Liver (tissue), 9 donors: ENCODE data around the gene GPR22. TPM values are rescaled to one million over a fixed set of nuclear protein-coding genes. Genes with fewer than 3 reads are reported as not detected.

Source experiments
- DNase-seq: peaks from one replicate; pipeline ENCODE4 v3.0.0-alpha.2; 2017; ENCODE audit warnings: low spot score
- H3K27ac ChIP-seq, 2 donors: one replicate each; pipeline ENCODE4 v1.7.0; 2013; ENCODE audit warnings: inconsistent platforms in 2 of 2, low read length in 2 of 2, control low read depth in 1 of 2, low read depth in 1 of 2, mild to moderate bottlenecking in 1 of 2
- H3K27me3 ChIP-seq, 4 donors: one replicate each; pipeline versions ENCODE4 v1.6.1 to v1.7.0; 2013; ENCODE audit warnings: low read length in 3 of 4, inconsistent platforms in 1 of 4, mild to moderate bottlenecking in 1 of 4, moderate library complexity in 1 of 4; ENCODE audit not compliant: control insufficient read depth in 4 of 4, insufficient read depth in 4 of 4
- H3K36me3 ChIP-seq, 4 donors: one replicate each; pipeline versions ENCODE4 v1.6.1 to v1.7.0; 2013; ENCODE audit warnings: low read length in 3 of 4, mild to moderate bottlenecking in 3 of 4, low read depth in 1 of 4, moderate library complexity in 1 of 4; ENCODE audit not compliant: control insufficient read depth in 4 of 4, insufficient read depth in 3 of 4
- H3K4me1 ChIP-seq, 4 donors: one replicate each; pipeline versions ENCODE4 v1.6.1 to v1.7.0; 2013; ENCODE audit warnings: low read length in 3 of 4, mild to moderate bottlenecking in 3 of 4, moderate library complexity in 1 of 4; ENCODE audit not compliant: control insufficient read depth in 4 of 4, insufficient read depth in 4 of 4
- H3K4me3 ChIP-seq, 3 donors: one replicate each; pipeline versions ENCODE4 v1.6.1 to v1.7.0; 2013; ENCODE audit warnings: low read length in 3 of 3, control low read depth in 1 of 3, low read depth in 1 of 3, mild to moderate bottlenecking in 1 of 3
- H3K9ac ChIP-seq, 2 donors: one replicate each; pipeline ENCODE4 v1.7.0; 2013; ENCODE audit warnings: low read length in 2 of 2, mild to moderate bottlenecking in 2 of 2, moderate library complexity in 2 of 2, control low read depth in 1 of 2, low read depth in 1 of 2
- H3K9me3 ChIP-seq, 4 donors: one replicate each; pipeline versions ENCODE4 v1.6.1 to v1.7.0; 2013; ENCODE audit warnings: low read length in 3 of 4; ENCODE audit not compliant: control insufficient read depth in 4 of 4
- ATF3 ChIP-seq: IDR thresholded peaks from 2 replicates; pipeline ENCODE4 v1.6.1; 2016; ENCODE audit warnings: antibody characterized with exemption
- CTCF ChIP-seq: fragments of 150-350 bp; IDR thresholded peaks from 2 replicates; pipeline ENCODE4 v1.5.1; 2017; ENCODE audit warnings: improper control_type of control experiment, low read depth, low read length; ENCODE audit not compliant: missing input control
- EGR1 ChIP-seq, 2 donors: IDR thresholded peaks; 2 replicates each; pipeline ENCODE4 v1.6.1; 2016 to 2018; ENCODE audit warnings: antibody characterized with exemption in 2 of 2, low read depth in 2 of 2
- FOXA1 ChIP-seq: IDR thresholded peaks from 2 replicates; pipeline ENCODE4 v1.6.1; 2016; ENCODE audit warnings: antibody characterized with exemption
- FOXA2 ChIP-seq: IDR thresholded peaks from 2 replicates; pipeline ENCODE4 v1.6.1; 2016; ENCODE audit warnings: antibody characterized with exemption
- GABPA ChIP-seq, 2 donors: IDR thresholded peaks in 1 of 2; conservative IDR thresholded peaks in 1 of 2; 2 replicates each; pipeline ENCODE4 v1.6.1; 2016; ENCODE audit warnings: antibody characterized with exemption in 2 of 2, mild to moderate bottlenecking in 1 of 2, moderate library complexity in 1 of 2
- HNF4A ChIP-seq, 2 donors: conservative IDR thresholded peaks; 2 replicates each; pipeline ENCODE4 v1.6.1; 2016; ENCODE audit warnings: antibody characterized with exemption in 2 of 2, mild to moderate bottlenecking in 2 of 2
- HNF4G ChIP-seq: IDR thresholded peaks from 2 replicates; pipeline ENCODE4 v1.6.1; 2016; ENCODE audit warnings: antibody characterized with exemption
- JUND ChIP-seq, 2 donors: IDR thresholded peaks; 2 replicates each; pipeline ENCODE4 v1.6.1; 2016; ENCODE audit warnings: antibody characterized with exemption in 2 of 2
- NR2F2 ChIP-seq: IDR thresholded peaks from 2 replicates; pipeline ENCODE4 v1.6.1; 2016; ENCODE audit warnings: antibody characterized with exemption
- RAD21 ChIP-seq, 2 donors: IDR thresholded peaks; 2 replicates each; pipeline ENCODE4 v1.6.1; 2016; ENCODE audit warnings: antibody characterized with exemption in 2 of 2, mild to moderate bottlenecking in 2 of 2
- REST ChIP-seq: IDR thresholded peaks from 2 replicates; pipeline ENCODE4 v1.6.1; 2016; ENCODE audit warnings: antibody characterized with exemption, mild to moderate bottlenecking
- RXRA ChIP-seq, 2 donors: IDR thresholded peaks; 2 replicates each; pipeline ENCODE4 v1.6.1; 2017 to 2018; ENCODE audit warnings: antibody characterized with exemption in 2 of 2, mild to moderate bottlenecking in 1 of 2
- SP1 ChIP-seq: IDR thresholded peaks from 2 replicates; pipeline ENCODE4 v1.6.1; 2018; ENCODE audit warnings: antibody characterized with exemption, mild to moderate bottlenecking
- TAF1 ChIP-seq: conservative IDR thresholded peaks from 2 replicates; pipeline ENCODE4 v1.6.1; 2016; ENCODE audit warnings: antibody characterized with exemption, mild to moderate bottlenecking
- YY1 ChIP-seq: IDR thresholded peaks from 2 replicates; pipeline ENCODE4 v1.6.1; 2016; ENCODE audit warnings: antibody characterized with exemption, mild to moderate bottlenecking
- WGBS: extraction: QIAGEN DNeasy Blood & Tissue Kit; methylation state at CpG from one replicate; pipeline ENCODE4 v1.1.7; 2013; 5-methylcytosine and 5-hydroxymethylcytosine counted together
- polyA plus RNA-seq, 2 donors: library from polyadenylated mRNA; stranded (reverse) in 1 of 2; unstranded in 1 of 2; fragments of 200-250 nt in 1 of 2; fragments of >200 nt in 1 of 2; fragmentation: Nextera tagmentation in 1 of 2; extraction: Ambion mirVana in 1 of 2; gene quantifications; one replicate each; pipeline versions ENCODE4 v1.2.1 to v1.2.3, GENCODE V29; 2013 to 2015
- total RNA-seq, 2 donors: library from RNA; depleted of rRNA; stranded (reverse); fragments of >200 nt; gene quantifications; one replicate each; pipeline ENCODE4 v1.2.3, GENCODE V29; 2014
- TF ChIP-seq, protein P1 (sequence below): IDR thresholded peaks from 2 replicates; pipeline ENCODE4 v1.6.1; 2016; ENCODE audit warnings: antibody characterized with exemption
- donor health status: healthy.
- donor health status: healthy.
- donor health status: healthy.
- donor health status: healthy.
- donor health status: healthy.

Gene GPR22
- total and polyA plus RNA-seq, 4 donors, result 2.1 TPM; not detected in 3

DNA sequence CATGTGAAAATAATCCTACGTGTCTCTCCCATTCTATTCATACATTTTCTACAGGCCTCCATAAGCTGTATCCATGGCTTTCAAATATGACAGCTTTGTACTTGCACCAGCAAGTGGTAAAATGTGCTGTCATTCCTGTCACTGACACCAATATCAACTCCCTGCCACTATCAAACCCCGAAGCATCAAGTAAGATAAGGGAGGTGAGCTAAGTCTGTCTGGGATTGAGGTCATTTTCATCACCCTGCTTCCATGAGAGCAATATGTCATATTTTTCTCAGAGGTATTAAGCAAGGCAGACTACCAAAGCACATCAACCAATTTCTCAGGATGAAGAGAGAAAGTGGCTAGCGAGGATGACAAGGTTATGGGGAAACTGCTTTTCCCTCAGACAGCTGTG is 11.1 kb downstream of the GPR22 start:
- no peaks in the 10 kb centered on the region for H3K36me3 ChIP-seq
- H3K9ac ChIP-seq, result no peak overlapping the region
- no peaks in the 10 kb centered on the region for H3K4me1 ChIP-seq
- TF ChIP-seq SP1 (no peak), RAD21 (IDR thresholded peaks at IDR 0.05) (no peak), NR2F2 (no peak), HNF4A (conservative IDR thresholded peaks at IDR 0.05) (no peak), REST (no peak), RXRA (IDR thresholded peaks at IDR 0.05) (no peak), TAF1 (no peak), FOXA2 (no peak), EGR1 (IDR thresholded peaks at IDR 0.05; ENCODE audit: low read depth in 2 of 2) (no peak), HNF4G (no peak), FOXA1 (no peak), YY1 (no peak), CTCF (no peak), JUND (IDR thresholded peaks at IDR 0.05) (no peak), ATF3 (no peak), GABPA (IDR thresholded peaks at IDR 0.05 in 1 of 2, conservative IDR thresholded peaks at IDR 0.05 in 1 of 2) (no peak)
- TF ChIP-seq, protein P1, sequence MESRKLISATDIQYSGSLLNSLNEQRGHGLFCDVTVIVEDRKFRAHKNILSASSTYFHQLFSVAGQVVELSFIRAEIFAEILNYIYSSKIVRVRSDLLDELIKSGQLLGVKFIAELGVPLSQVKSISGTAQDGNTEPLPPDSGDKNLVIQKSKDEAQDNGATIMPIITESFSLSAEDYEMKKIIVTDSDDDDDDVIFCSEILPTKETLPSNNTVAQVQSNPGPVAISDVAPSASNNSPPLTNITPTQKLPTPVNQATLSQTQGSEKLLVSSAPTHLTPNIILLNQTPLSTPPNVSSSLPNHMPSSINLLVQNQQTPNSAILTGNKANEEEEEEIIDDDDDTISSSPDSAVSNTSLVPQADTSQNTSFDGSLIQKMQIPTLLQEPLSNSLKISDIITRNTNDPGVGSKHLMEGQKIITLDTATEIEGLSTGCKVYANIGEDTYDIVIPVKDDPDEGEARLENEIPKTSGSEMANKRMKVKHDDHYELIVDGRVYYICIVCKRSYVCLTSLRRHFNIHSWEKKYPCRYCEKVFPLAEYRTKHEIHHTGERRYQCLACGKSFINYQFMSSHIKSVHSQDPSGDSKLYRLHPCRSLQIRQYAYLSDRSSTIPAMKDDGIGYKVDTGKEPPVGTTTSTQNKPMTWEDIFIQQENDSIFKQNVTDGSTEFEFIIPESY, result no peak
- 96% methylated on average over 3 of the region's 3 CpGs for WGBS
- H3K9me3 ChIP-seq, result no peaks in the 10 kb centered on the region
- H3K27me3 ChIP-seq, result no peaks in the 10 kb centered on the region
- no peak overlapping the region for H3K4me3 ChIP-seq
- no peak overlapping the region for H3K27ac ChIP-seq
- DNase-seq, result no peak

- WGBS, result 95% methylated on average over 1 of the region's 1 CpG
- H3K36me3 ChIP-seq, result no peaks in the 10 kb centered on the region
- no peak for TF ChIP-seq EGR1 (IDR thresholded peaks at IDR 0.05; ENCODE audit: low read depth in 2 of 2)
- TF ChIP-seq YY1, result no peak
- TF ChIP-seq CTCF, result no peak
- TF ChIP-seq JUND (IDR thresholded peaks at IDR 0.05), result no peak
- TF ChIP-seq GABPA (IDR thresholded peaks at IDR 0.05 in 1 of 2, conservative IDR thresholded peaks at IDR 0.05 in 1 of 2), result no peak
- TF ChIP-seq HNF4G, result no peak
- TF ChIP-seq TAF1, result no peak
- TF ChIP-seq NR2F2, result no peak
- no peaks in the 10 kb centered on the region for H3K9me3 ChIP-seq
- no peak for DNase-seq
- H3K4me1 ChIP-seq, result no peaks in the 10 kb centered on the region
- no peaks in the 10 kb centered on the region for H3K27me3 ChIP-seq
- H3K4me3 ChIP-seq, result no peak overlapping the region
- H3K9ac ChIP-seq, result no peak overlapping the region
- H3K27ac ChIP-seq, result no peak overlapping the region
Measured at GRCh38 chr7:107482571-107482970, 12.7 kb downstream of the GPR22 start.
